ENCODE results near the gene GGN. TPM values are rescaled to one million over a fixed set of nuclear protein-coding genes. Genes with fewer than 3 reads are reported as not detected.
"Not testable (repeated sequence)": the region's sequence is repeated elsewhere in the genome, so short reads cannot be mapped to it uniquely, and the experiment has no call there.

GGN gene
- total RNA-seq, 1 experiment from 2014 or later: not detected

DNA sequence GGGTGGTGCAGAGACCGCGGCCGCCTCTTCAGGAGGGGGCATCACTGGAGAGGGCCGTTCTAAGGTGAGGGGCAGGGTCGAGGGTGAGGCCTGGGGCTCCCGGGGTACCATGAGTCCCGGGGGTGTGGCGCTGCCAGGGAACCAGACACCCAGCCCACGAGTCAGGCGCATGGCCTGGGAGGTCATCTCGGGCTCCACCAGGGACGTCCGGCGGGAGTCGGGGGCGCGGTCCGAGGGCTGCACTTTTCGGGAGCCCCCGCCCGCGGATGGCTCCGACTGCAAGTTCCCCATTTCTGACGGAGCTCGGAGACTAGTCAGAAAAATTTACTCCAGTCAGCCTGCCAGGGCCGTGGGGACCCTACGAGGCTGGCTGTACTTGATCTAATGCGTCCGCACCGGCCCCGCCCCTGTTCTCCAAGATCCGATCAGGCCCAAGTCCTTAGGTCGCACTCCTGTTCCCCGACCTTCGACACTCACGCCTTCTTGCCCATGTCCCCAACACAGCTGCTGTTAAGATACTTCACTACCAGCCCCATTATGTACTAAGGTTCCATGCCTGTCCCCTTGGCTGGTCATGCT, 774 bp downstream of the GGN start:
- peak; percentile 43 for DNase-seq (ENCODE audit: low read depth)

DNA sequence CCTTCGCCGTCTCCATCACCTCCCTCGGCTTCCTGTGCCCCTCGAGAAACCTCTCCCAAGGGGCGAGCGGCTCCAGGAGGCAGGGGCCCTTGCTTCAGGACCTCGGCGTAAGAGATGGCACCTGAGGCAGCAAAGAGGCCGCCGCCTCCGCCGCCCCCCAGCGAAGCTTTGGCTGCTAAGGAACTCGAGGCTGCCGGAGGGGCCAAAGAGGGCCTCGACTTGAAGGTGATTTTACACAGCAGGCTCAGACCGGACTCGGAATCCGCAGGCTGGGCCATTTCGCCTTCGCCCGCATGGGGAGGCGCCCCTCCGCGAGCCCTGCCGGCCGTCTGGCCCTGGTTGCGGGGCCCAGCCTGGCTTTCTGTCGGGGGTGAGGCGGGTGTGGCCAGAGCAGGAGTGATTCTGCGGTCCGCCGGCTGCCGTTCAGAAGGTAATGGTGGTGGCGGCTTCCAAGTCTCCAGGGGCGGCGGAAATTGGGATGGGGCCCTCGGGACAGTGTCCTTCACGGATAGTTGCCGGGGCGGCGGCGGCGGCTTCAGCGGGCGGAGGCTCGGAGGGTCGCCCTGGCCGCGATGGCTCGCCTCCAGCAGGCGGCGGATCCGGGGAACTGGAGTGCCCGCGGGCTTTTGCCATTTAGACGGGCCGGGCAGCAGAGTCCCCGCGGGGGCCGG, 1.4 kb downstream of the GGN start:
- DNase-seq (ENCODE audit: low read depth): no peak

DNA sequence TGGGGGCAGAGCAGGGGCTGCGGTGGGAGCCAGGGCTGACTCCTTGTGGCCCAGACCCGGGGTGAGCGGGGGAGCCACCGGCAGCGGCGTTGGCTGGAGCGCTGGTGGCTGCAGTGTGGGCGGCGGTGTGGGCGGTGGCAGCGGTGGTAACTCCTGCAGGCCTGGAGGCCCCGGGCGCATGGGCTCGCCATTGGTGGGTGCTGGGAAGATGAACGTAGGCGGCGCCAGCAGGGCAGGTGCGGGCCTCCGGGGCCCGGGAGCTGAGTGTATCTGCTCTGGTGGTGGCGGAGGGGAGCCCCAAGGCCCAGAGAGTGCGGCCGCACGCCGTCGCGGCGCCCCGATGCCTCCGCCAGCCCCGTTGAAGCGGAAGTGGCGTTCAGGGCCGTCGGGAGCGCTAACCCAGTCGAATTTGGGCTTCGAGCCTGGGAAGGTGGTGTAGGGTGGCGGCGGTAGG, 2.0 kb downstream of the GGN start:
- no peak for DNase-seq (ENCODE audit: low read depth)

DNA sequence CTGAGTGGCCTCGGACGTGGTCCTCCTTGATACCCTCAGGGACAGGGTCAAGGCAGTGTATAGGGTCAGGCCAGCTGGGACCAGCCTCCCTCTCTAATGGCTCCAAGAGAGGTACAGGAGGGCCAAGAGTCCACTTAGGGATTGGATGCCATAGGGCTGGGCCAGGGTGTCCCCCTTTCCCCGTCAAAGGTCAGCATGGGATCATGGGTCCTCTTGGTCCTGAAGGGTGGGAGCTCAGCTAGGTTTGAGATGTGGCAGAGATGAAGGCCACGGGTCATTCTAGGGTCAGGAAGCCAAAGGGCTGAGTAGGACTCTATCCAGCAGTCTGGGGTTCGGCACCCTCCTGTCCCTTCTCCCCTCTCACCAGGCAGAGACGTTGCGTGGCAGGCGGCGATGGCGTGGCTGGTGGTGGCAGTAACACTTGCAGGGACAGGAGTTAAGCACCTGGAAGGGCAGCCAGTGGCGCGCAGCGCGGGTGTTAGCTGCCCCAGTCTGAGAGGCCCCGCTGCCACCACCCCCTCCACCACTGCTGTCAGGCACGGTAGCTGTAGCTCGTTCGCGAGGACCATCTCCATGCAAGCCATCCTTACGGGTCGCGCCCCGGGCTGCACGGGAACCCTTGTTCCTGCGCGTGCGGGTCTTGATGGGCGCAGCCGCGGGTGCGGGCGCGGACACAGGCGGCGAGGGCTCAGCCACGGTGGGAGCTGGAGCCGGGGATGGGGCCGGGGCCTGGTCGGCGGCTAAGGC, 2.6 kb downstream of the GGN start:
- DNase-seq (ENCODE audit: low read depth): no peak

DNA sequence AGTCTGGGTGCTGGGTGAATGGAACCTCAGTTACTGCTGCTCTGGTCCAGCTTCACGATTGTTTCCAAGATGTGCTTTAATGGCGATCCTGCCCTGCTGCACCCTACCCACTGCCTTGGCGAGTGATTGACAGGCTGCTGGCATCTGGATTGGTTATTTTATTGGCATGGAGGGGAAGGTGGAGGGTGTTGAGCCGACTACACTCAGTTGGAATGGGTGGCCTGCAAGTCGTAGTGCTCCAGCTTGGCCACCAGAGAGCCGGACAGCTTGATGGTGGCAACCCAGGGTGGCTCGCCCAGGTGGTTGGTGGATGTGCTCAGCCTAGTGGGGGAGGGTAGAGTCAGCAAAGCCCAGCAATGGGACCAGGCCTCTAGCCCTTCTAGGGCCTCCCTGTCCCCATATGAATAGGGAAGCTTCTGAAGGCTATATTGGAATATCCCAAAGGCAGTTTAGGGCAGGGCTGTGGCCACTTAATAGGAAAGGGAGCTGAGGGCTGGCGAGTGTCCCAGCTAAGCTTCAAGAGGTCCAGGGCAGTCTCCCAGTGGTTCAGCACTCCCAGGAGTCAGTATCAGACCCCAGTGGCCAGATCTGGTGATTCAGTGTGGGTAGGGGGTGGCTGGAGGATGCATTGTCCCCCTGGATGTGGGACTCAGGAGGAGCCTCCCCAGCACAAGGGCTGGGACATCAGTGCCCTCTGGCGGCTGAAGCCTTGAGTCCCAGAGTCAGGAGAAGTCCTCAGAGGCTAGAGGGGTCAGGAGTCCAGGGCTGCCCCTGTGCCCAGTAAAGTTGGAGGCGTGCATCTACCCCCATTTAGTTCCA, 3.4 kb downstream of the GGN start:
- peak; percentile 51 for DNase-seq (ENCODE audit: low read depth)

DNA sequence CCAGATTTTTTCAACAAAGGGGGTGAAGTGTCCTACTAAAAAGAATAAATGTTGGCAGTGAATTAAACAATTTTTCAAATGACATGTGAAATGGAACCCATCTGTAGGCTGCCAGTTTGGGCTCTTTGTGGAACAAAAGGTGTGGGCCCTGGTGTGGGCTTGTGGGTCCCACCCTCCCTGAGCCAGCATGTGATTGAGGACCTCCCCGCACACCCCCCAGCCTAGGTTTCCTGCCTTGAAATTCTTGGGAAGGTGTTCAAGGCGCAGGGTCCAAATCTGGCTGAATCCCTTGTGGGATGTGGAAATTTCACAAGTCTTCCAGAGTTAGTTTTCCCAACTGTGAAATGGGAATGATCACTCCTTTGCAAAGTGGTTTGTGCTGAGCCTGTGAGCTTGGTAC, 4.1 kb downstream of the GGN start:
- no peak for DNase-seq (ENCODE audit: low read depth)

DNA sequence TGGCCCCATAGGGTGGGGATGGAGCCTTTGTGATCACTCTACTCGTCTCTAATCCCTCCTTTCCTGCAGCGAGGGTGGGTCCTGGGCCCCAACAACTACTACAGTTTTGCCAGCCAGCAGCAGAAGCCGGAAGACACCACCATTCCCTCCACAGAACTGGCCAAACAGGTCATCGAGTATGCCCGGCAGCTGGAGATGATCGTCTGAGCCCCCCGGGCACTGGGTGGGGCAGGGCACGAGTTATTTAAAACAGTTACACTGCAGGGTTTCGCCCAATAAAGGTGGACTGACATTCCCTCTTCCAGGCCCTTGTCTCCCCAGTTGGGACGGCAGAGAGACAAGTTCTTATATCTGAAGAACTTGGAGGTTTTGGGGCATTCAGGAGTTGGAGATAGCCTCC, 4.7 kb downstream of the GGN start:
- no peak for DNase-seq (ENCODE audit: low read depth)

DNA sequence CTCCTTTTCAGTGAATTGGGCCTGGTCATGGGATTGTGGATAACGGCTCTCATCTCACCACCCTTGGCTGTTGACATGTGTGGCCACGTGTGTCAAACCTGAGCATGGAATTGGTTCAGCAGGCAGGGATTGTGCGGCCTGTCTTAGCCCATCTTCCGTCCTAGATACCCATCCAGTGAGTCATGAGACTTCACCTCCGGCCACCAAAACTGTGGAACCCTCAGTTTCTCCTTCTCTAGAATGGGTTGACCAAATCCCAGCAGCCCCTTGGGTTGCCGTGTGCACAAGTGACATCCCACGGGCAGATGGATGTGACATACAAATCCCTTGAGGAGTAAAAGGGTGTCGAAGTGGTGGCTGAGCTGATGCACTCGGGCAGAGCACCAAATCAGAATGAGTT, 6.7 kb downstream of the GGN start:
- no peak for DNase-seq (ENCODE audit: low read depth)

DNA sequence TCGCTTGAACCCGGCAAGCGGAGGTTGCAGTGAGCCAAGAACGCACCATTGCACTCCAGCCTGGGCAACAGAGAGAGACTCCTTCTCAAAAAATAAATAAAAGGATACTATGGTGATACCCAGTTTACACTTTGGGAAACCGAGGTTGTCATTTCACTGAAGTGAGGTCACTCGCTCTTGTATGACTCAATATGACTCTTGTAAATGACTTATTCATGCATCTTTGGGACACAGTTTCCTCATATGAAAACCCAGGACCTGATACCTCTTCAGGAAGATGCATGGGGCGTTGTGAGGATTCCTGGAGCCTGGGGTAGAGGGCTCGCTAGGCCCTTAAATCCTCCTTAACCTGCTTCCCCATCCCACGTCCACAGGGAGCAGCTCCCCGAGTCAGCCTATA, 9.0 kb downstream of the GGN start:
- no peak for DNase-seq (ENCODE audit: low read depth)

DNA sequence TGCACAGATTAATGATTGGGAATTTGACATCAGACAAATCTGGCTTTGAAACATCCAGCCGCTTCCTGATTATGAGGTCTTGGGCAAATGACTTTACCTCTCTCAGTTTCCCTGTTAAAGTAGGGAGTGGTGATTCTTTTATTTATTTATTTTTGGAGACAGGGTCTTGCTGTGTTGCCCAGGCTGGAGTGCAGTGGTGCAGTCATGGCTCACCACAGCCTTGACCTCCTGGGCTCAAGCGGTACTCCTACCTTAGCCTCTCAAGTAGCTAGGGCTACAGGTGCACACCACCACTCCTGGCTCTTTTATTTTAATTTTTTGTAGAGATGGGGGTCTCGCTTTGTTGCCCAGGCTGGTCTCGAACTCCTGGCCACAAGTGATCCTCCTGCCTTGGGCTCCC, 10.8 kb downstream of the GGN start:
- DNase-seq (ENCODE audit: low read depth): no peak

DNA sequence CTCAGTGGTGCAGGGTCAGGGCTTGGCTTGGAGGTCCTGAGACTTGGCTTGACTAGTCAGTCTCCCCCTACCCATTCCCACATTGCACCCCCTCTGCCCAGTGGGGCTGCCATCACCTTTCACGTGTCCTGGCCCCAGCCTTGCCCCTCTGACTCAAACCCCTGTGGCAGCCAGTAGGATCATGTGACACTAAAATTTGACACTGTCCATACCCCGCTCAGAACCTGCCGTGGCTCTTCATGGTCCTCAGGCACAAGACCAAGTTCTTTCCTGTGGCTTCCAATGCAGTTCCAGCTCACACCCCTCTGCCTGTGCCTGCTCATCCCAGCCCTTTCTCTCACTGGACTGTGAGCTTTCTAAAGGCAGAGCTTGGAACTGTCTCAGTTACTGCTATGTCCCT, 11.3 kb downstream of the GGN start:
- DNase-seq (ENCODE audit: low read depth): no peak

DNA sequence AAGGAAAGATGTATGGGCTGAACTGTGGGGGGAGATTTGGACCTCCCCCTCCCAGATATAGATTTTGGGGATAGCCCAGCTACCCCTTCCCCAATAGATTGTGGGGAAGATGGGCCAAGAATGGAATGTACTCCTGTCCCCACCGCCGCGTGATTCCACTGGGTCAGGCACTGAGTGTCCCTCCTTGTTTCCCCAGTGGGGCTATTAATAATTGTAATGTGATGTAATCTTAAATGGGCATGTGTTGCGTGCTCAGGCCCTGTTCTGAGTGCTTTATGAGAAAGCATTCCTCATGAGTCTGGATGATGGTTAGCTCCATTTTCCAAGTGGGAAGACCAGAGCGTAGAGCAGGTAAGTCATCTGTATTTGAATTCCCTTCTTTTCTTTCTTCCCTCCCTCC, 12.1 kb downstream of the GGN start:
- no peak for DNase-seq (ENCODE audit: low read depth)

DNA sequence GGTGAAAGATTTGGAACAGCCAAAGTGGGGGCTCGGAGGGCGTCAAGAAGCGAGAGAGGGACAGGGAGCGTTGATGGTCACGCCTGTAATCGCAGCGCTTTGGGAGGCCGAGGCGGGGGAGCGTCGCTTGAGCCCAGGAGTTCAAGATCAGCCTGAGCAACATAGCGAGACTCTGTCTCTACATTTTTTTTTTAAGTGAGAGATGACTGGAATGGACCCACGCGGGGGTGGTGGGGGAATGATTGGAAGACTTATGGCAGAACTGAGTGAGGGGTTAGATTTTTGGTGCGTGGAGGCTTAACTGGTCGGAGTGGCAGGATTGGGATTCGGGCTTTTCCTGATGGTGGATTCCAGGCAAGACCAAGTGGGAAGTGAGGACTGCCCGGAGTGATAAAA, 12.7 kb downstream of the GGN start:
- DNase-seq (ENCODE audit: low read depth): no peak

DNA sequence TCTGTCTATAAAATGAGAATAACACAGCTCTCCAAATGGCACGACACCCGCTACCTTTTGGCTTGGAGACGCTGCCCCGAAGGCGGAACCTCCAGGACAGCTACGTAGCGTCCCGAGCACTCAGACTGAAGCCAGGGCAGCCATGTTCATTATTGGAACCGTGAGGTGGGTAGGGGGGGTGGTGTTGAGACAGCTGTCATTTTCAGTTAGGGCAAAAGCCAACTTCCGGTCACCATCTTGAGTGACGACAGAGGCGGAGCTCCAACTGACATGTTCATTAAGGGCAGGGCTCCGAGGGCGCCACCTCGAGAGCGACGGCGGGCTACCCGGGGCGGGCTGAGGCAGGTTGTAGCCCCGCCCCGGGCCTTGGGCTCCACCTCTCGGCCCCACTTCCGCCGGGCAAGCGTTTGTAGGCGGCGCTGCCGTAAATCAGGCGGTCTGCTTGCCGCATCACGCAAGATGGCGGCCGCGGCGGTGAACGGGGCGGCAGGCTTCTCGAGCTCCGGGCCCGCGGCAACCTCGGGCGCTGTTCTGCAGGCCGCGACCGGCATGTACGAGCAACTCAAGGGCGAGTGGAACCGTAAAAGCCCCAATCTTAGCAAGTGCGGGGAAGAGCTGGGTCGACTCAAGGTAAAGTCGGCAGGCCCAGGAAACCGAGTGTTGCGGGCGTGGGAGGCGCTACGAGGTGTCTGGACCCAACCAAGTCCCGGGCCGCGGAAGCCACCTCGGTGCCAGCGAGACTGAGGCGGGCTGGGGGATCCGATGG, 13.3 kb downstream of the GGN start, which contains the start of gene PSMD8:
TSS of gene PSMD8 (plus strand) at position 240 of the 766 bp plus-strand sequence. CDS start at position 271, 31 bp downstream.
- peak; percentile 99 for DNase-seq (ENCODE audit: low read depth)

DNA sequence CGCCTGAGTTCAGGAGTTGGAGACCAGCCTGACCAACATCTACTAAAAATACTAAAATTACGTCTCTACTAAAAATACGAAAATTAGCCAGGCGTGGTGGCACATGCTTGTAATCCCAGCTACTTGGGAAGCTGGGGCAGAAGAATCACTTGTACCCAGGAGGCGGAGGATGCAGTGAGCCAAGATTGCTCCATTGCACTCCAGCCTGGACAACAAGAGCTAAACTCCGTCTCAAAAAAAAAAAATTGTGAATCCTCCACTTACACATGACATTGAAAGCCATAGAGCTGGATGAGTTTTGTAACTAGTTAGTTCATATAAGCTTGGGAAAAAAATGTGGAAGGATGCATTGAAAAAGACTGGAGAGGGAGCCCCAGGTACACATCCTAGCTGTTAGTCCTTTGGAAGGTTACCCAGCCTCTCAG, 13.9 kb downstream of the GGN start:
- no peak for DNase-seq (ENCODE audit: low read depth)

DNA sequence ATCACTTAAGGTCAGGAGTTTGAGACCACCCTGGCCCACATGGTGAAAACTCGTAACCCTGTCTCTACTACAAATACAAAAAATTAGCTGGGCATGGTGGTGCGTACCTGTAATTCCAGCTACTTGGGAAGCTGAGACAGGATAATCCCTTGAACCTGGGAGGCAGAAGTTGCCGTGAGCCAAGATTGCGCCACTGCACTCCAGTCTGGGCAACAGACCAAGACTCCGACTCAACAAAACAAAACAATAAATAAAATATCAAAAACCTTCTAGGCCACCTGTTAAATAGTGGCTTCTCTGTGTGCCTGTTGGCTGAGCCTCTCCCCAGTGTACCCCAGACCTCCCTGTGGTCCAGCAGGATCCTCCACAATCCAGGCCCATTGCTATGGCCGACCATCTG, 16.8 kb downstream of the GGN start:
- DNase-seq (ENCODE audit: low read depth): no peak

DNA sequence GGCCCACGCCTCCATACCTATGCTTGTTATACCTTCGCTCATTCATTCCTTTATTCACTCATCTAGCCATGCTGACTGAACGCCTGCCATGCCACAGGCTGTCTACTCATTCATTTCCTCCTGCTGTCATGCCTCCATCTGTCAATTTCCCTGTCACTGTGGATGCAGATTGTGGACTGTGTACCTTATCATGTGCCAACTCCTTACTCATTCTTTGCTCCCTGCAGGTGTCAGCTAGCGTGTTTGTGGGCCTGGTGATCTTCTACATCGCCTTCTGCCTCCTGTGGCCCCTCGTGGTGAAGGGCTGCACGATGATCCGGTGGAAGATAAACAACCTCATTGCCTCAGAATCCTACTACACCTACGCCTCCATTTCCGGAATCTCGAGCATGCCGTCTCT, 17.5 kb downstream of the GGN start:
- no peak for DNase-seq (ENCODE audit: low read depth)

DNA sequence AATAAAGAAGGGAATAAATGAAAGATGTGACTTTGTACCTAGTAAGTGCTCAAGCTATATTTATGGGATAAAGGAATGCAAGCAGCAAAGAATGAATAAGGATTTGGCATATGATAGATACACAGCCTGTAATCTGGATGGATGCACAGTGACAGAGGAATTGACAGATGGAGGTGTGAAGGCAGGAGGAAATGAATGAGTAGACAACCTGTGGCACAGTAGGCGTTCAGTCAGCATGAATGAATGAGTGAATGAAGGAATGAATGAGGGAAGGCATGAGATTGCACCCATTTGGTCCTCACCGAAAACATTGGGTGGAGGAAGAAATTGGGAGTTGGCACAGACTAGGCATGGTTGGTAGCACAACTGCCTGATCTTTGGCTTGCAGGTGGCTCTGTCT, 18.2 kb downstream of the GGN start:
- DNase-seq (ENCODE audit: low read depth): no peak

DNA sequence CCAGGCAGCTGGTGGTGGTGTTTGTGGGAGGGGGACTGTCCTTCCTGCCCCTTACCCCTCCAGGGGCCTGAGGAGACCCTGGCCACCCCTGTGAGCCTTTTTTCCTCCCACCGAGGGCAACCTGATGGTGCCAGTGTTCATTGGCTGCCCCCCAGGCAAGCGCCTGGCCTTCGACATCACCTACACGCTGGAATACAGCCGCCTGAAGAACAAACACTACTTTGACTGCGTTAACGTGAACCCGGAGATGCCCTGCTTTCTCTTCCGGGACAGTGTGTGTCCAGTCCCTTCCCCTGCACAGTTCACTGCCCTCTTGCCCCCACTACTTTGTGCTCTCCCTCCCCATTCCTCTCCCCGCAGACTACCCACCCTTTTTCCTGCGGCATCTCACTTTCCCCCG, 20.8 kb downstream of the GGN start:
- DNase-seq (ENCODE audit: low read depth): no peak

DNA sequence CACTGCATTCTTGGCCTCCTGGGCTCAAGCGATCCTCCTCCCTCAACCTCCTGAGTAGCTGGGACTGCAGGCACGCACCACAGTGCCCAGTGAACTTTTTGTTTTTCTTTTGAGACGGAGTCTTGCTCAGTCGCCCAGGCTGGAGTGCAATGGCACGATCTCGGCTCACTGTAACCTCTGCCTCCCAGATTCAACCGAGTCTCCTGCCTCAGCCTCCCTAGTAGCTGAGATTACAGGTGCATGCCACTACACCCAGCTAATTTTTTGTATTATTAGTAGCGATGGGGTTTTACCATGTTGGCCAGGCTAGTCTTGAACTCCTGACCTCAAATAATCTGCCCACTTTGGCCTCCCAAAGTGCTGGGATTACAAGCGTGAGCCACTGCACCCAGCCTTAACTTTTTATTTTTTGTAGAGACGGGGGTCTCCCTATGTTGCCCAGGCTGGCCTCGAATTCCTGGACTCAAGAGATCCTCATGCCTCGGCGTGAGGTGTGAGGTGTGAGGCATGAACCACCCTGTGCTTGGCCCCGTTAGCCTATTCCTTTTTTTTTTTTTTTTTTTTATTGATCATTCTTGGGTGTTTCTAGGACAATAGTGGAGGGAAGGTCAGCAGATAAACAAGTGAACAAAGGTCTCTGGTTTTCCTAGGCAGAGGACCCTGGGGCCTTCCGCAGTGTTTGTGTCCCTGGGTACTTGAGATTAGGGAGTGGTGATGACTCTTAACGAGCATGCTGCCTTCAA, 24.7 kb downstream of the GGN start:
- not testable (repeated sequence) for DNase-seq (ENCODE audit: low read depth)
